Stimulated activated CD4-positive, alpha-beta T cell treated with anti-CD3 and anti-CD28 coated beads, Interleukin-15, amount 100 ng/mL, for 1 hour (primary cell): ENCODE measurements around the gene FRG2.
"Not testable (repeated sequence)": the region's sequence is repeated elsewhere in the genome, so short reads cannot be mapped to it uniquely, and the experiment has no call there.

Experiments
- DNase-seq, 2 donors: peaks; one replicate each; pipeline ENCODE4 v3.0.0-alpha.2; 2020; ENCODE audit warnings: low read depth in 1 of 2, low spot score in 1 of 2

The FRG2 gene

GRCh38 chr4:190027156-190027555, at the start of gene FRG2:
Gene FRG2 (minus strand): TSS chr4:190027256. CDS start chr4:190027204, 52 bp downstream.
- not testable (repeated sequence) for DNase-seq

- DNase-seq = not testable (repeated sequence)
These were observed 41.3 kb upstream of the FRG2 start for GRCh38 chr4:190068351-190068750.

GRCh38 chr4:190064805-190065204, 37.7 kb upstream of the FRG2 start:
- DNase-seq = not testable (repeated sequence)

- not testable (repeated sequence) for DNase-seq
These were observed 37.3 kb upstream of the FRG2 start, which contains the start of gene DBET for GRCh38 chr4:190064342-190064741. Gene DBET (plus strand): TSS chr4:190064502.

- not testable (repeated sequence) for DNase-seq
These were observed 31.9 kb upstream of the FRG2 start for GRCh38 chr4:190058997-190059396.

GRCh38 chr4:190049378-190050239, 22.6 kb upstream of the FRG2 start:
- DNase-seq = not testable (repeated sequence)

GRCh38 chr4:190047627-190048026, 20.6 kb upstream of the FRG2 start:
- not testable (repeated sequence) for DNase-seq

GRCh38 chr4:190040873-190041272, 13.8 kb upstream of the FRG2 start:
- not testable (repeated sequence) for DNase-seq

GRCh38 chr4:190037704-190038388, 10.8 kb upstream of the FRG2 start:
- DNase-seq = not testable (repeated sequence)

GRCh38 chr4:190031264-190031663, 4.2 kb upstream of the FRG2 start:
- not testable (repeated sequence) for DNase-seq

- DNase-seq = not testable (repeated sequence)
These were observed 4.3 kb downstream of the FRG2 start for GRCh38 chr4:190022614-190023281.

- DNase-seq = not testable (repeated sequence)
These were observed 5.1 kb downstream of the FRG2 start for GRCh38 chr4:190021973-190022372.

- peak in 1 of 2 donors; percentile 16 for DNase-seq
These were observed 6.0 kb downstream of the FRG2 start for GRCh38 chr4:190020790-190021717.

GRCh38 chr4:190019859-190020463, 7.1 kb downstream of the FRG2 start:
- DNase-seq = not testable (repeated sequence)

GRCh38 chr4:190019023-190019858, 7.8 kb downstream of the FRG2 start:
- no peak for DNase-seq

GRCh38 chr4:190018201-190018920, 8.7 kb downstream of the FRG2 start:
- DNase-seq = no peak

GRCh38 chr4:190017357-190018200, 9.5 kb downstream of the FRG2 start:
- DNase-seq = no peak
